ENCODE data around the gene HOTAIR. TPM values are rescaled to one million over a fixed set of nuclear protein-coding genes. Genes with fewer than 3 reads are reported as not detected.
A peak's percentile ranks its signal among the peaks of the same experiment; 100 is the strongest.

Gene HOTAIR
- polyA plus RNA-seq, 3 donors: not detected

GRCh38 chr12:53967421-53967925 lies 7.3 kb downstream of the HOTAIR start:
- Histone ChIP-seq H3K79me2 (ENCODE audit: insufficient read depth, low read length) (no peaks in the 10 kb centered on the region), H3K27me3 (ENCODE audit: control insufficient read depth in 2 of 2, insufficient read depth in 2 of 2, low read length in 2 of 2) (peaks cover 100% of the 10 kb centered on the region in 2 donors), H3K4me2 (replicated peaks; ENCODE audit: extremely low read depth, low read length, poor library complexity, severe bottlenecking) (no peak overlapping the region), H3K4me3 (replicated peaks in 1 of 3; ENCODE audit: low read depth in 2 of 3, low read length in 3 of 3) (no peak overlapping the region), H3K27ac (ENCODE audit: low read depth in 1 of 2, low read length in 2 of 2) (no peak overlapping the region), H3K4me1 (ENCODE audit: control insufficient read depth in 1 of 2, insufficient read depth in 2 of 2, low read length in 2 of 2) (no peaks in the 10 kb centered on the region), H3K36me3 (replicated peaks in 1 of 2; ENCODE audit: control insufficient read depth in 1 of 2, insufficient read depth in 2 of 2, low read length in 2 of 2) (no peaks in the 10 kb centered on the region), H2AFZ (ENCODE audit: insufficient read depth, low read depth, low read length, poor library complexity, severe bottlenecking) (no peak overlapping the region), H3K9me3 (replicated peaks in 1 of 2; ENCODE audit: control insufficient read depth in 1 of 2, insufficient read depth in 1 of 2, low read length in 2 of 2) (peaks cover 7 to 86% of the 10 kb centered on the region in 2 donors), H3K9ac (ENCODE audit: insufficient read depth, low read length, poor library complexity, severe bottlenecking) (no peak overlapping the region), H4K20me1 (ENCODE audit: insufficient read depth, low read length) (no peaks in the 10 kb centered on the region)
- H3K4me3 Mint-ChIP-seq: peak overlapping the region; percentile 11 to 85
- H3K27ac Mint-ChIP-seq: no peak overlapping the region
- peaks cover 3 to 72% (median 39%) of the 10 kb centered on the region in 7 donors for H3K9me3 Mint-ChIP-seq
- H3K27me3 Mint-ChIP-seq (ENCODE audit: low read depth in 3 of 3): peaks cover 99 to 100% (median 100%) of the 10 kb centered on the region in 3 donors
- no peak for DNase-seq
- intact Hi-C loops (cut with micrococcal nuclease): no loop called here
- peaks cover 30% of the 10 kb centered on the region for H3K4me1 Mint-ChIP-seq
- H3K36me3 Mint-ChIP-seq: peaks cover 4 to 24% of the 10 kb centered on the region in 2 donors
- 0% methylated on average over 1 of the region's 5 CpGs for WGBS (ENCODE audit: insufficient coverage)
- TF ChIP-seq CTCF (IDR thresholded peaks at IDR 0.05): no peak

- intact Hi-C loops (cut with micrococcal nuclease): no loop called here
- H2AFZ ChIP-seq (ENCODE audit: insufficient read depth, low read depth, low read length, poor library complexity, severe bottlenecking): no peak overlapping the region
- peak overlapping the region in 2 of 7 donors; percentile 28 to 70 for H3K27ac Mint-ChIP-seq
- H3K36me3 Mint-ChIP-seq: peaks cover 4 to 19% of the 10 kb centered on the region in 2 donors
- peak overlapping the region in 1 of 2 donors; percentile 85 for H3K4me3 Mint-ChIP-seq
- no peak for TF ChIP-seq CTCF (IDR thresholded peaks at IDR 0.05)
- H3K27me3 Mint-ChIP-seq (ENCODE audit: low read depth in 3 of 3): peaks cover 98 to 99% (median 99%) of the 10 kb centered on the region in 3 donors
- DNase-seq: no peak
- H3K27ac ChIP-seq (ENCODE audit: low read depth in 1 of 2, low read length in 2 of 2): no peak overlapping the region
- peaks cover 7 to 84% of the 10 kb centered on the region in 2 donors for H3K9me3 ChIP-seq (replicated peaks in 1 of 2; ENCODE audit: control insufficient read depth in 1 of 2, insufficient read depth in 1 of 2, low read length in 2 of 2)
- H3K9me3 Mint-ChIP-seq: peaks cover 3 to 65% (median 36%) of the 10 kb centered on the region in 7 donors
- 4% methylated on average over 27 of the region's 36 CpGs for WGBS (ENCODE audit: insufficient coverage)
- no peak overlapping the region for H3K4me3 ChIP-seq (replicated peaks in 1 of 3; ENCODE audit: low read depth in 2 of 3, low read length in 3 of 3)
- H3K79me2 ChIP-seq (ENCODE audit: insufficient read depth, low read length): no peaks in the 10 kb centered on the region
- no peak overlapping the region for H3K9ac ChIP-seq (ENCODE audit: insufficient read depth, low read length, poor library complexity, severe bottlenecking)
- no peaks in the 10 kb centered on the region for H4K20me1 ChIP-seq (ENCODE audit: insufficient read depth, low read length)
- H3K4me1 Mint-ChIP-seq: peaks cover 30% of the 10 kb centered on the region
- peaks cover 99 to 100% of the 10 kb centered on the region in 2 donors for H3K27me3 ChIP-seq (ENCODE audit: control insufficient read depth in 2 of 2, insufficient read depth in 2 of 2, low read length in 2 of 2)
- no peak overlapping the region for H3K4me2 ChIP-seq (replicated peaks; ENCODE audit: extremely low read depth, low read length, poor library complexity, severe bottlenecking)
- H3K4me1 ChIP-seq (ENCODE audit: control insufficient read depth in 1 of 2, insufficient read depth in 2 of 2, low read length in 2 of 2): no peaks in the 10 kb centered on the region
- no peaks in the 10 kb centered on the region for H3K36me3 ChIP-seq (replicated peaks in 1 of 2; ENCODE audit: control insufficient read depth in 1 of 2, insufficient read depth in 2 of 2, low read length in 2 of 2)
Observed at GRCh38 chr12:53966385-53967133, 8.2 kb downstream of the HOTAIR start.
